ENCODE data around the gene PABPN1L.
"Not testable (repeated sequence)": the region's sequence is repeated elsewhere in the genome, so short reads cannot be mapped to it uniquely, and the experiment has no call there.

PABPN1L gene

DNA sequence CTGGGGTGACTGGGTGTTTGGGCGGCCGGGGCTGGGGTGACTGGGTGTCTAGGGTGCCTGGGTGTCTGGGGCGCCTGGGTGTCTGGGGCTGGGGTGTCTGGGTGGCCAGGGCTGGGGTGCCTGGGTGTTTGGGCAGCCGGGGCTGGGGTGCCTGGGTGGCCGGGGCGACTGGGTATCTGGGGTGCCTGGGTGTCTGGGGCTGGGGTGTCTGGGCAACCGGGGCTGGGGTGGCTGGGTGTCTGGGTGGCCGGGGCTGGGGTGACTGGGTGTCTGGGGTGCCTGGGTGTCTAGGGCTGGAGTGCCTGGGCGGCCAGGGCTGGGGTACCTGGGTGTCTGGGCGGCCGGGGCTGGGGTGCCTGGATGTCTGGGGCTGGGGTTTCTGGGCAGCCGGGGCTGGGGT is 41.3 kb downstream of the PABPN1L start:
- no peak for DNase-seq

DNA sequence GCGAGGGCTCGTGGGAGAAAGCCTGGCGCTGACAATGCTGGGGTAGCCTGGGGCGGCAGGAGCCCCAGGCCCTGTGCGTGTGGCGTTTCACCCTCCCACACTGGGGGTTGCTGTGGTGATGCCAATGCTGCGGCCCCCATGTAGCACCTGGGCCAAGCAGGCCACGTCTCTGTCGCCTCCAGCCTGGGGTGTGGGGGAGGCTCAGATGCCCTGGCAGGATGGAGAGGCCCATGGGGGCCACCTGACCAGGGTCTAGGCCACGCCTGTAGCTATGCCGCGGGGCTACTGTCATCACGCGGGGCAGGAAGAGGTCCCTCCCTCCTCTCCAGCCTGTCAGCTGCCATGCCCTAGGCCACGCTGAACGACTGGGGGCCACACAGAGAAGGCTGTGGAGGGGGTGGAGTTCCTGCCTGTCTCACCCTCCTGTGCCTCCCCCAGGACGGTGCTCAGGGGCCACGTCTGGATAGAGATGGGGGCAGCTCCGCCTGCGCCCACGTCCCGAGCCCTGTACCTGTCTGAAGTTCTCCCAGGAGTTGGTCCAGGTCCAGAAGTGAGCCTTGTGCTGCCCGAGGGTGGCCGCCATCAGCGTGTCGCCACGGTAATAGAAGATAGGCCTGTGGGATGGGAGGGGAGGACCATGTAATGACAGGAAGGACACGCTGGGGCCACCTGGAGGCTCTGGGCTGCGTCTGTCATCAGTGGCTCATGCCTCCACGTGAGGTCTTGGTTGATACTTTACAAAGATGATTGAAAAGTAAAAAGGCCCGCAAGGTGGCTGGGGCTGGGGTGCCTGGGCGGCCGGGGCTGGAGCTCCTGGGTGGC is 42.0 kb downstream of the PABPN1L start:
- DNase-seq: no peak

DNA sequence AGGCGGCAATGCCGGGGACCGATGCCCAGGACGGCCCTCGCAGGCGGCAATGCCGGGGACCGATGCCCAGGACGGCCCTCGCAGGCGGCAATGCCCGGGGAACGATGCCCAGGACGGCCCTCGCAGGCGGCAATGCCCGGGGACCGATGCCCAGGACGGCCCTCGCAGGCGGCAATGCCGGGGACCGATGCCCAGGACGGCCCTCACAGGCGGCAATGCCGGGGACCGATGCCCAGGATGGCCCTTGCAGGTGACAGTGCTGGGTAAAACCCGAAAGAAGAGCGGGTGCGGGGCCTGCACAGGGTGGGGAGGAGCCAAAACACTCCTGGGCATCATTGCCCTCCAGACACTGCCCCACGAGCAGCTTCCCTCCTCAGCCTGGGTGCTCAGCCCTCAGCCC is 42.8 kb downstream of the PABPN1L start:
- DNase-seq: not testable (repeated sequence)

DNA sequence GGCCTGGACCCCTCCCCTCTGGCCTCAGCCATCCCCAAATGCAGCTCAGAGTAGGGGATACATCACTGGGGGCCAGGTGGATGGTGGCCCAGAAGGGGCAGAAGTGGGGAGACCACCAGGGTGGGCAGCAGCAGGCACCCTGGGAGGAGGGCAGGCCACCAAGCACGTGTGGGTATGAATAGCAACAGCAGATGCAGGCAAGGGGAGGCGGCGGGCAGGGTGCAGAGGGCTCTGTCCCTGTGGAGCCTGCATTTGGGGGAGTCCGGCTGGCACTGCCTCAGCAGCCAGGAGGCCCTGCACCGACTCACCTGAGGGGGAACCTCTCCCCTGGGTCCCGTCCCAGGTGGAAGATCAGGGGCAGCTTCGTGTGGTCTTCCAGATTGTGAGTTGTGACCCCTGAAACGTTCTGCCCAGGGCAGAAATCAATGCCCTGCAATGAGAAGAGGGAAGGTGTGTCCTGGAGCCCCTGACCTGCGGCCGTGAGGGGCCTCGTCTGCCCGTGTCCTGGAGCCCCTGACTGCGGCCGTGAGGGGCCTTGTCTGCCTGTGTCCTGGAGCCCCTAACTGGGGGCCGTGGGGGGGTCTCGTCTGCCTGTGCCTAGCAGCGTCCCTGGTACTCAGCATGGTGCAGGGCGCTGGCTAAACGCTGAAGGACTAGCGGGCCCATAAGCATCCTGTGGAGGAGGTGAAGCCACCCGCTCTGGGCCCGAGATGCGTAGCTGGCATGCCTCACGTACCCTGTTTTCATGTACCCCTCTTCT is 44.0 kb downstream of the PABPN1L start:
- DNase-seq: no peak

DNA sequence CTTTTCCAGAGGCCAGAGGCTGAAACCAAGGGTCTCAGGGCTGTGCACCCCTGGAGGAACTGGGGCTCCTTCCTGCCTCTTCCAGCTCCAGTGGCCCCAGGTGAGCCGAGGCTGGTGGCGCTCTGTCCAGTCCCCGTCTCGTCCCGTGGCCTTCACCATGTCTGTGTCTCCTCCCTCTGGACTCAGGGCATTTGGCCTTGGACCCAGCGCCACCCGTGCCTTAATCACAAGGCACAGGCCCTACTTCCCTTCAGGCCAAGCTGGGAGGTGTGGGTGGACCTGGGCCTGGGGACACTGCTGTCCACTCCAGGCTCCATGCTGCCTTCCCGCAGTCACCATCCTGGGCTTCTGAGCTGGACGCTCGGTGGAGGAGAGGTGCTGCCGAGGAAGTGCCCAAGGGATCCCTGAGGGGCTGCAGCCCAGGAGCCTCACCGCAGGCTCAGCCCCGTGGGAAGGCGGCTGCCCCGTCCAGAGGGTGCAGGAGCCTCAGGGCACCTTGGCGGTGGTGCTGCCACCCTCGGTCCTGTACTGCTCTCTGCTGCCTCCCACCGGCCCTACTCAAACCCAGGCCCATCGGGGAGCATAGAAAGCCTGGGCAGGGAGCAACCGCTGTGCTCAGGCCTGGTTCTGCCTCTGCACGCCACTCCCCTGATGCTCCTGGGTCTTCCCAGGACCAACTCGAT is 45.2 kb downstream of the PABPN1L start:
- DNase-seq: no peak

DNA sequence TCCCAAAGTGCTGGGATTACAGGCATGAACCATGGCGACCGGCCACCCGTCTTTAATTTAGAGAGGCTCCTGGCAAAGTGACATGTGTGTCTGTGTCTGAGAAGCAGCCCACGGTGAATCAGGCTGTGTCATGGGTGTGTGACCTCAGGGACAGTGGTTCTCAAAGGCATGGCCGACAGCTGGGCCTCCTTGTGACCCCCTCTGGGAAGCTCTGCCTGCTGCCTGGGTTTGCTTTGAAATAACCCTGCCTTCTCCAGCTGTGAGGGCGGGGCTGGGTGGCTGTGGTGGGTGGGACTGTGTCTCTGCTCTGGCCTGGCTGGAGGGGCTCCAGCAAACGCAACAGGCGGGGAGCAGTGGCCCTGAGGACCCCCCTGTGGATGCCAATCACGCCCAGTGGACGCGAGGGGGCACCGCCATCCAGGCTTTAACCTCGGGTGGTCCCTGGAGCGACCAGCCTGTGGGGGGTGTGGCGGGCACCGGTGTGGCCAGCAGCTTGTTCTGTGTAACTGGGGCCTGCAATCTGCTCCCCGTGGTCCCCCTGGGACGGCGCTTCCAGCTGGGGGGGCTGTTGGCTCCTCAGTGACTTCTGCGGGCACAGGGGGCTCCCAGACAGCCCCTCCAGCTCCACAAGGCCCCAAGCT is 46.0 kb downstream of the PABPN1L start:
- DNase-seq: no peak

DNA sequence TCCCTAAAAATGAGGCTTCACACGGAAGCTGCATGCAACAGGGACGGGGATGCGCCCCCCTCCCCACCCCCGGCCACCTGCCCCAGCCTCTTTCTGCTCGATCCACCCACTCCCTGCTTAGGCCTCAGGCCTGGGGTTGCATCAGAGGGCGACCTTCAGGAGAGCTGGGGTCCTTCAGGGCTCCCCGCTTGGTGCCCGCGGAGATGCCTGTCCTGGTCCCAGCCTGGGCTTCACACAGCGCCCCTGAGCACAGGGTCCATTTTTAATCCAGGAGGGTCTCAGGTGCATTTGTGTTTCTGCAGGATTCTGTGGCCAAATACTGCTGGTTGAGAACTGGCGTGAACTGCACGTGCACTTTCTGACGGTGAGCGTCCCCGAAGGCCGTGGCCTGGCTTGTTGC is 47.3 kb downstream of the PABPN1L start:
- no peak for DNase-seq

DNA sequence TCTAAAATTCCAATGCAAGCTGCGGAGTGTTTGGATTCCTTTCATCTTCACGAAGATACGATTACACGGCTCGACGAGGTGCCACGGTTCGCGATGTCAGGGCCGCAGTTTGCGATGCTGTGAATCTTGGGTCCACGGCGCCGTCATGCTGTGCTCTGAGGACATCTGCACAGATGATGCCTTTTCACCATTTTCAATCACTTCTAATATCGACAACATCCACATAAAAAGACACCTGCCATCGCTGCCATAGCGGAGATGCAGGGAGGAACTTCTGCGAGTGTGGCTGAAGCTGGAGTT is 47.9 kb downstream of the PABPN1L start:
- no peak for DNase-seq

DNA sequence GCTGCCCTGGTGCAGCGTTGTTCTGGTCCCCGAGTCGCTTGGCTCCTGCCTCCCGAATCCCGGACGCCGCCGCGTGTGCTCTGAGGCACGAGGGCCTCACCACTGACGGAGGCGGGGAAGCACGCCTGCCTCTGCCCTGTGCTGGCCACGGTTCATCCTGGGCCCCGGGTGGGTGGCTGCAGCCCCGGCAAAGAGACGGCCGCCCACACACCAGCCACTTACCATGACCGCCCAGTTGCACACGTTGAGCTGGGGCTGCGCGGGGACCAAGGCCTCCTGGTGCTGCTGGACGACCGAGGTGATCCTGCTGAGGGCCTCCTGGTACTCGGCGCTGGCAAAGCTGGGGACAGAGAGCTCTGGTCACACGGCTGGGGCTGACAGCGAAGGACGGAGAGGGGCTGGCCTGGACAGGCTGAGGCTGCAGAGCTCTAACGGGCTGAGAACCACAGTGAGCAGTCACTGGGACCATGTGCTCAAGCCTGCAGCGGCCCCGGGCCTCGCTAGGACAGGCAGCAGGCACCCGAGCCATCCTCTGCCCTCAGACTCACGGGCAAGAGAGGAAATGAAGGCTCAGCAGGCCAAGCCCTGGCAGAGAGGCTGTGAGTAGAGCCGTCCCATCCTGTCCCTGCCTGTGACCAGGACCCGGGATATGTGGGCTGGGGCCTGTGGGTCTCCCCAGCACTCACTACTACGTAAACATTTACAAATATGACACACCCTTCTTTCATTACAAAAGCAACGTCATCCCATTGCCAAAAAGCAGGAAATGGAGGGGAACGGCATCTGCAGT is 48.5 kb downstream of the PABPN1L start:
- no peak for DNase-seq

DNA sequence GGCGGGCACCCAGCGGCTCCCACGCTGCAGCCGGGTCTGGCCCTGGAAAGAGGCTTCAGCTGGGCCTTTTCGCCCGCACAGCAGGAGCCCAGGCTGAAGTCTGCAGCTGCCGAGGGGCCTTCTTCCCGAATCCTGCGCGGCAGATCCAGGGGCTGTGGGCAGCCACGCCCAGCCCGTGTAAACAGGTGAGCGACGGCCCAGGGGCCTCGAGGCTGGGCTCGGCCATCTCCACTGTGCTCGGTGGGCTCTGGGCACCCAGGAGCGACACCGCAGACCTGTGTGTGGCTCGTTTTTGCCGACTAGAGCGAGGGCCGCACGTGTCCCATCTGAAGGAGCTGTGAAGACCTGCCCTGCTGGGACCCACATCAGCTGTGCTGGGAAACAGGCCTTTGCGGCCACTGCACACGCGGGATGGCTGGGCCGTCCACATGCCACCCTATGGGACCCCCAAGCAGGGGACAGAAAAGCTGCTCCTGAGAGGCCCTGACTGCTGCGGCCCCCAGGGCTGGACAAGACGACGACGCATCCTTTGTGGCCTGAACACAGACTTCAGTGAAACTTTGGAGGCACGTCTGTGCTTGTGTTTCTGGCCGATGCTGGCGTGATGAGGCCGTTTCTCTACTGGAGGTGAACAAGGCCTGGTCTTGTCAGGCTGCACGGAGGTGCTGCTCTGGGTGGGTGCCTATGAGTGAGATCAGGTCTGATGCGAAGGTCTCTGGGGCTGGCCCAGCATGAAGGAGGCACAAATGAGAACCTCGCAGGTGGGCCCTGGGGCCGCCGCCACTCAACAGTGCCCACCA is 49.5 kb downstream of the PABPN1L start:
- DNase-seq: no peak

DNA sequence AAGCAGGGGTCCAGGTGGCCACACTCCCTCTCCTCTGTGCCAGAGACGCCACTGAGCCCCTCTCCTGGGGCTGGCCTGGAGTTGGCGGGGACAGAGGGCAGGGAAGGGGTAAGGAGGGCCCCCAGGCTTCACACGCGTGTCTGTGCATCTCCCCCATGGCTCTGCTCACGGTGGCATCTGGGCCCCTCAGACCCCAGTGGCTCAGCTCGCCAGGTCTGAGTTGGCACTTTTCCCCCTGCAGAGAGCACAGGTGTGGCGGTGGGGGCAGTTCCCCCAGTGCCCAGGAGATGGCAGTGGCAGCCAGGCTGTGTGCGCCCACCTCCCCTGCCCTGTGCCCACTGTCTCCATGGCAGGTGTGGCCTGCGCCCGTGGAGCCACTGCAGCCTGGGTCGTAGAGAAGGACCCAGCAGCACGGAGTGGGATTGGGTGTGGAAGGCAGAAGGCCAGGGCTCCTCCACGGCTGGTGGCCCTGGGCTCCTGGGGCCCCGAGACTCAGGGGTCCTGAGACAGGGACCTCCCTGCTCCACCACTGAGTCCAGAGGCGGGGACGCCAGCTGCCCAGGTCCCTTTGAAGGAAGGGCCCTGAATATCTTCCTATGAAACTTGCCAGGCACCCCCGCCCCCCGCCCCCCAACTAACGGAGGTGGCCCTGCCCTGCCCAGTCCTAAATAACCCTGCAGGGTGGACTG is 50.4 kb downstream of the PABPN1L start:
- peak; percentile 34 to 73 (median 58) for DNase-seq

DNA sequence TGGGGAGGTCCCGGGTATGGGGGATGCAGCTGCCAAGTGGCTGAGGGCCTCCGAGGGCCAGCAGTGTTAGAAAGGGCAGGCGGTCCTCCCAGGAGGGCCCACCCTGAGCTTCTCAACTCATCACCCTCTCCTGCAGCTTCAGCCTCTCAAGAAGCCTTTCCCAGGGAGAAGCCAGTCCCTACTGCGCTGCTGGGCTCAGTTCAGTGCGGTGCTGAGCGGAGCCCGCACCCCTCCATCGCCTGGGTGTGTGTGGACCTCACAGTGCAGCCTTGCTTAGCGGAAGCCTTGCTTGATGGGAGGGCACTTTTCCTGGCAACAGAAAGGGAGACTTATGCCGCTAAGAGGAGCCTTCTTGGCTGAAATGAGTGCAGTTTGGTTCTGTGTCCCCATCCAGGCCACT is 51.2 kb downstream of the PABPN1L start:
- DNase-seq: no peak

DNA sequence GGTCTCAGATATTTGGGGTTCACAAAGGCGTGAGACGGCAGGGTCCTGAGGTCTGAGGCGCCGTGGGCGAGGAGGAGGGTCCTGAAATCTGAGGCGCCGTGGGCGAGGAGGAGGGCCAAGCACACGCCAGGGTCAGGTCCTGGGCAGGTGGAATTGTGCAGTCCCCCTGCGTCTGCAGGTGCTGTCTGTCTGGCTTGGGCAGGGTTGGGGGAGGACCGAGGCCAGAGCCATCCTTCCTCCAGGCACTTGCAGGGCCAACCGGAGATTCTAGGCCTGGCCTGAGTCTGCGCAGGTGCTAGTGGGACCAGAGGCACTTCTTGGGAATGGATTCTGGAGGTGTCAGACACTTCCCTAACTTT is 52.3 kb downstream of the PABPN1L start:
- no peak for DNase-seq
